ENCODE results near the gene PRICKLE2.

The PRICKLE2 gene

GRCh38 chr3:64070704-64071103 is 154.6 kb downstream of the PRICKLE2 start:
- DNase-seq (ENCODE audit: extremely low spot score), result no peak
- no peak for TF ChIP-seq CTCF (IDR thresholded peaks at IDR 0.05; ENCODE audit: control extremely low read depth, extremely low read depth, low read depth, missing control alignments)
- ChIA-PET POLR2A (no interaction called here), CTCF (interaction anchor here (0.8 kb wide), 1 partner anchor 34 kb away, joined by 3 read pairs; no protein-coding TSS in a partner anchor)

GRCh38 chr3:64067506-64068346 is 157.5 kb downstream of the PRICKLE2 start:
- POLR2A ChIA-PET, result no interaction called here
- TF ChIP-seq CTCF (IDR thresholded peaks at IDR 0.05; ENCODE audit: control extremely low read depth, extremely low read depth, low read depth, missing control alignments), result no peak
- DNase-seq (ENCODE audit: extremely low spot score), result no peak
- CTCF ChIA-PET, result no interaction called here

GRCh38 chr3:64064804-64065203 is 160.5 kb downstream of the PRICKLE2 start:
- POLR2A ChIA-PET, result no interaction called here
- no peak for DNase-seq (ENCODE audit: extremely low spot score)
- no peak for TF ChIP-seq CTCF (IDR thresholded peaks at IDR 0.05; ENCODE audit: control extremely low read depth, extremely low read depth, low read depth, missing control alignments)
- CTCF ChIA-PET, result no interaction called here

- CTCF ChIA-PET, result no interaction called here
- POLR2A ChIA-PET, result no interaction called here
- DNase-seq (ENCODE audit: extremely low spot score), result no peak
- no peak for TF ChIP-seq CTCF (IDR thresholded peaks at IDR 0.05; ENCODE audit: control extremely low read depth, extremely low read depth, low read depth, missing control alignments)
These were observed 161.3 kb downstream of the PRICKLE2 start for GRCh38 chr3:64063983-64064438.

GRCh38 chr3:64063207-64063982 is 161.9 kb downstream of the PRICKLE2 start:
- no peak for TF ChIP-seq CTCF (IDR thresholded peaks at IDR 0.05; ENCODE audit: control extremely low read depth, extremely low read depth, low read depth, missing control alignments)
- no peak for DNase-seq (ENCODE audit: extremely low spot score)
- POLR2A ChIA-PET, result no interaction called here
- CTCF ChIA-PET, result no interaction called here

- POLR2A ChIA-PET, result no interaction called here
- CTCF ChIA-PET, result interaction anchor here (1.0 to 2.2 kb wide), 3 partner anchors 12 to 19 kb away, joined by 3 to 6 read pairs (median 3); no protein-coding TSS in a partner anchor
- TF ChIP-seq CTCF (IDR thresholded peaks at IDR 0.05; ENCODE audit: control extremely low read depth, extremely low read depth, low read depth, missing control alignments), result no peak
- DNase-seq (ENCODE audit: extremely low spot score), result no peak
These were observed 163.6 kb downstream of the PRICKLE2 start for GRCh38 chr3:64061628-64062027.
